Measurements from ENCODE around the gene DDOST.
"Not testable (repeated sequence)": the region's sequence is repeated elsewhere in the genome, so short reads cannot be mapped to it uniquely, and the experiment has no call there.

The DDOST gene

DNA sequence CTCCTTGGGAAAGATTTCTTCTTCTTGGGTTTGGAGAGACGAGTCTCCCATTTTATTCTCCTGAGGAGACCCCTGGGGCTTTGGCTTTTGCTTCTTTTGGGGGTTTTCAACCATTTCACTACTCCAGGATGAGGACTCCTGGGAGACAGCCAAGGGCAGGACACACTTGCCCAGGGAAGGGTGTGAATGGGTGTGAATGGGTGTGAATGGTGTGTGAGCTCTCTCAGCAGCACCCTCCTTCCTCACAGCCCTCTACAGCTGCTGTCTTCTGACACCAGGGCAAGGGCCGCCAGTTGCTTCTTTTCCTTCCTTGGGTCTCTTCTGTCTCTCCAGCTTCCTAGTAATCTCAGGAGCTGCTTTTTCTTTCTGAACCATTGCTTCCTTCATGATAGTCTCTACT lies 32.5 kb upstream of the DDOST start:
- DNase-seq (ENCODE audit: insufficient read length, low spot score) (no peak), FAIRE-seq (no peak)

DNA sequence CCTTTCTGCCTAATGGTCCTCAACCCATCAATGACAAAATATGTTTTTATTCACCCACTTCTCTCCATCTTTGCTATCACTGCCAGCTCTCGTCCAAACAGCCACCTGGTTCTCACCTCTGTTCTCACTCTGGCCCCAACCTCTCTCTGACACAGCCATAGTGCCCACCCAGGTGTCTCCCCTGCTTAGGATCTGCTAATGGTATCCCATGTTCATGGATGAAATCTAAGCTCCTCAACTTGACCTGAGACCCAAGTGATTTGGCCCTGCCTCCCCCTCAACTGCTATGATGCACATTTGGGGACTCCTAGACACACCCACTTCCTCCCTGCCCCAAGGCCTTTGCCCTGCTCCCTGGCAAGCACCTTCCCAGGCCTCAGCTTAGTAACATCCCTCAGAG lies 30.7 kb upstream of the DDOST start:
- DNase-seq (ENCODE audit: insufficient read length, low spot score): no peak
- FAIRE-seq: no peak

DNA sequence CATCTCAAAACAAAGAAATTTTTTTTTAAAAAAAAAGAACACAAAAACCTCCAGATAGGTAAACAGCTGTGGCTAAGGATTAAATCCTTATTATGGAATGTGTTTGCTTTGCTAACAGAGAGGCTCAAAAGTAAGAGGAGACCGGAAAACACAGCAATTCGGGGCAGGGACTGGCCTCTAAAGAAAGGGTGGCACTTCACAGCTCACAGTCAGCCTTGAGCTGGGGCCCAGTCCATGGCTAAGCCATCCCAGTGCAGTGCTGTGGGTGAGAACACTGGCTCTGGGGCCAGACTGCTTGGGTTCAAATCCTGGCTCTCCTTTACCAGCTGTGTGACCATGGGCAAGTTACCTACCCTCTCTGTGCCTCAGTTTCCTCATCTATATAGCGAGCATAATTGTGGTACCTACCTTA lies 28.5 kb upstream of the DDOST start:
- DNase-seq (ENCODE audit: insufficient read length, low spot score): no peak
- FAIRE-seq: no peak

GRCh38 chr1:20686883-20687725 lies 25.9 kb upstream of the DDOST start:
- FAIRE-seq: no peak
- no peak for DNase-seq (ENCODE audit: insufficient read length, low spot score)

DNA sequence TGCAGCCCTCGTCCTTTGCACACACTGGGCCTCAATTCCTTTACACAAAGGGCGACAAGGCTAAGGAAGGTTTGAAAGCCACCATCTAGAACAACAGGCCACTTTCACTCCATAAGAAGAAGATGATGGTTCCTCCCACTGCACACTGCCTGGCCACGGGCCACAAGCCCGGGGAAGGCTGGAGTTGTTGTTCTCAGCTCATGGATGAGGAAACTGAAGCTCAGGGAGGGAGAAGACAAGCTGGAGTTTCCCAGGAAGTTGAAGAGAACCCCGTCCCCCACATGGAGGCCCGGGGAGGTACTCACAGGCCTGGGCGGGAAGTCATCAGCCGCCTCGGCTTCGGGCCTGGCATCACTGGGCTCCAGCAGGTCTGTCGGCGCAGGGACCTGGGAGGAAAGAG lies 24.6 kb upstream of the DDOST start:
- DNase-seq (ENCODE audit: insufficient read length, low spot score) (no peak), FAIRE-seq (no peak)

DNA sequence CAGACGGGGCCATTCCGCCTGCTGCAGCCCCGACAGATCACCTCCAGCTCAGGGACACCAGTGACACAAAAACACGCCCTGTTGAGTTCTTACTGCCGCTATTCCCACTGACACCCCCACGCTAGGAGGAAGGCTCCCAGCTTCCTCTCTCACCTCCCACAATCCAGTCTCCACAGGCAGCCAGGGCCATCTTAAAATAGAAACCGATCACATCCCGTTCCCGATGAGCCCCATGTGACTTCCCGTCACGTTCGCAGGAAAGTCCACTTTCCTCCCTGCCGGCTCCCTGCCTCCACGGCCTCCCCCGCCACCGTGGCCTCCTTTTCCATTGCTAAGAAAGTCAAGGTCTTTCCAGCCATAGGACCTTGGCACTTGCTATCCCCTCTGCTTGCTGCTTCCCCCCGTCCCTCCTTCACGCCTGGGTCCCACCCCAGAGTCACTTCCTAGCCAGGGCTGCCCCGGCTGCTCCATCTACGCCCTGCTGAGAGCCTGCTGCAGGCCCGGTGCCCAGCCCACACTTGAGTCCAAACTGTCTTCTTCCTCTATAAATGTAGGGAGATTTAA lies 24.0 kb upstream of the DDOST start:
- FAIRE-seq: no peak
- no peak for DNase-seq (ENCODE audit: insufficient read length, low spot score)

DNA sequence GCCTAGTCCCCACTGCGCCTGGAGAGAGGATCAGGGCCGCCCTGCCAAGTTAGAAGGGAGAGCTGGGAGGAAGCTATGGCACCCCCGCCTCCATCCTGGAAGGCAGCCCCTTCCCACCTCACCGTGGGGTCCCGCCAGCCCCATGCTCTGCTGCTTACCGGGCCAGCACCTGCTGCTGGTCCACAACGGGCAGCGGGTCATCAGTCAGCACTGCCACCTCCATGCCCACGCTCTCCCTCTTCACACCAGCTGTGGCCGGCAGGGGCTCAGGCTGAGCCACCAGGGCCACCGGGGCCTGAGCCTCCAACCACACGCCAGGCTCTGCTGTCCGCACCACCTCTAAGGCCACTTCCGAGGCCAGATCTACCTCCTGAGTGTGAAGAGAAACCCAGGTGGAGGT lies 23.5 kb upstream of the DDOST start:
- DNase-seq (ENCODE audit: insufficient read length, low spot score) (no peak), FAIRE-seq (no peak)

GRCh38 chr1:20684050-20684620 lies 23.0 kb upstream of the DDOST start:
- no peak for DNase-seq (ENCODE audit: insufficient read length, low spot score)
- FAIRE-seq: no peak

DNA sequence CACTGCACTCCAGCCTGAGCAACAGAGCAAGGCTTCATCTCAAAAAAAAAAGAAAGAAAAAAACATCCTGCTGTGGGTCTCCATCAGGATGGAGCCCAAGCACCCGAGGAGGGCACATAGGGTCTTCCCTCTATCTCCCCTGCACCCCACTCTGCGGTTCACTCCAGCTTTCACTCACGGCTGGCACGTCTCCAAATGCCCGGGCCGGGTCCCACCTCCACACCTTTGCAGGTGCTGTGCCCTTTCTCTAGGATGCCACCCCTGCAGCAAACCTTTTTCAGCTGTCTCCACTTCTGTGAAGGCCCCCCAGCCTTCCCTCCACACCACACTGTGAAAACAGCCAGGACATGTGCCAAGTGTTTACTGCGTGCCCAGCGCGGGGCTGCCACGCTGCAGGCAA lies 22.4 kb upstream of the DDOST start:
- no peak for FAIRE-seq
- DNase-seq (ENCODE audit: insufficient read length, low spot score): no peak

DNA sequence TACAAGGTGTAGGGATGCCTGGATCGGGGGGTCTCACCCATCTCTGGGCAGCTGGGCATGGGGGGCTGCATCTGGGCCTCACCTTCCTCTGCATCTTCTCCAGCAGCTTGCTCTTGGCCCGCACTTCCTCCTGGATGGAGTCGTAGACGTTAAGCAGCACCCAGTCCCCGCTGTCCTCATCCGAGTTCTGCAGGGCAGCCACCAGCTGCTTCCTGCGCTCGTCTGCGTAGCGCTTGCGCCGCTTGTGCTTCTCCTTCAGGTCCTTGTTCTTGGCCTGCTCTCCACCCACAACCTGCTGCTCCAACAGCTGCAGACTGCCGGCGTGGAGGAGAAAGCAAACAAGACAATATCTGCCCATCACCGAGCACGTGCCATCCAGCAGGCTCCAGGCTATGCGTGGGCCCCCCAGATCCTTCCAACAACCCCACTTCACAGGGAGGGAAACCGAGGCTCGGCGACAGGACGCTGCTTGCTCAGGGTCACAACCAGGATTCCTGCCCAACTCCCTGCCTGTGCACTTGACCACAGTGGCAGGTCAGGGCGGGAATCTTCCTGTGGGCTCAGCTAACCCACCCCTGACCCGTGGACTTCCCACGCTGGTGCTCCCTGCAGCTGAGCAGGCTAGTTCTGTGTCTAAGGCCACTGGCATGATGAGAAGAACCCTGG lies 21.5 kb upstream of the DDOST start:
- DNase-seq (ENCODE audit: insufficient read length, low spot score) (no peak), FAIRE-seq (no peak)

DNA sequence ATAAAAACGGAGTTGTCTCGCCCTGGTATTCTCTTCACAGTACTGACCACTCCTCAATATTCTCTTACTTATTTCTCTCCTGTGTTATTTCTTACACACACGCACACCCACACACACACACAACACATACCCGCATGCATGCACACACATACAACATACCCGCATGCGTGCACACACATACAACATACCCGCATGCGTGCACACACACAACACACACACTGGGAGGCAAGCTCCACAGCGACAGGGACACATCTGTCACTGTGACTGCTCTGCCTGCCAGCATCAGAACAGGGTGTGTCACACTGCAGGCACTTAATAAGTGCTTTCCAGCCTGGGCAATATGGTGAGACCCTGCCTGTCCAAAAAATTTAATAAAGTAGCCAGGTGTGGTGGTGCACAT lies 20.8 kb upstream of the DDOST start:
- FAIRE-seq (peak; percentile 46), DNase-seq (ENCODE audit: insufficient read length, low spot score) (no peak)

DNA sequence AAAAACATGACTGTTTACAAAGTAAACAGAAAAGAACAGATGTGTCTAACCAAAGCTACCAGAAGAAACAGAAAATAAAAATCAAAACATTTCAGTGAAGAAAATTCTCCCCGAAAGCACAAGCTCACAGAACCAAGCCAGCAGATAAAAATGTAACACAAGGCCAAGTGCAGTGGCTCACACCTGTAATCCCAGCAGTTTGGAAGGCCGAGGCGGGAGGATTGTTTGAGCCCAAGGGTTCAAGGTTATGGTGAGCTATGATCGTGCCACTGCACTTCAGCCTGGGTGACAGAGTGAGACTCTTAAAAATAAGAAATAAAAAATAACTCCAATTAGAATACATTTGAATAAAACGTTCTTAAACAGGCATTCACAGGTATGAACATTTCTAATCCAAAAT lies 19.1 kb upstream of the DDOST start:
- DNase-seq (ENCODE audit: insufficient read length, low spot score) (no peak), FAIRE-seq (no peak)

GRCh38 chr1:20678599-20678998 lies 17.4 kb upstream of the DDOST start:
- DNase-seq (ENCODE audit: insufficient read length, low spot score) (no peak), FAIRE-seq (no peak)

DNA sequence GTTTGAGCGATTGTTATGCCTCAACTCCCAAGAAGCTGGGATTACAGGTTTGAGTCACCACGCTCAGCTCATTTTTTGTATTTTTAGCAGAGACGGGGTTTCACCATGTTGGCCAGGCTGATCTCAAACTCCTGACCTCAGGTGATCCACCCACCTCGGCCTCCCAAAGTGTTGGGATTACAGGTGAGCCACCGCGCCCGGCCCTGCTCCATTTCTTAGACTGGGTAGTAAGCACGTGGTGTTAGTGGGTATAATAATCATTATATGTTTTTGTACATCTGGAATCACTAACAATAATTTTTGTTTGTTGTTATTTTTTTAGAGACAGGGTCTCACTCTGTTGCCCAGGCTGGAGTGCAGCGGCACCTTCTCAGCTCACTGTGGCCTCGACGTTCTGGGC lies 12.5 kb upstream of the DDOST start:
- DNase-seq (ENCODE audit: insufficient read length, low spot score); FAIRE-seq: not testable (repeated sequence)

- FAIRE-seq: no peak
Observed at GRCh38 chr1:20672265-20672632, 11.1 kb upstream of the DDOST start.

DNA sequence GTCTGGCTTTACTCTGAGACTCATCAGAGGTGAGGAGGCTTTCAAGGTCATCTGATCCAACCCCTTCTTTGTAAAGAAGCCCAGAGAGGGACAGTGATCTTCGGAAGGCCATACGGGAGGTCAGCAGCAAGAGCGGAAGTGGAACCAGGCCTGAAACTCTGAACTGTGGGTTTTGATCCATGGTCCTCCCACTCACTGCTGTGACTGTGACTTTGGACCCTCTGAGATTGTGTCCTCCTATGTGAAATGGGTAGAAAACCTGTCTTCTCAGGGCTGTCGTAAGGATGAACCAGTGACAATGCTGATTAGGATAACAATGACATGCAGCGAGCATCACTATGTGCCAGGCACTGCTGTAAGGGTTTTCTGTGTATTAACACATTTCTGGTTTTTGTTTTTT lies 9.8 kb upstream of the DDOST start:
- DNase-seq (ENCODE audit: insufficient read length, low spot score) (no peak), FAIRE-seq (no peak)

More at GRCh38 chr1:20672265-20672632, 11.1 kb upstream of the DDOST start:
- no peak for DNase-seq (ENCODE audit: insufficient read length, low spot score)

DNA sequence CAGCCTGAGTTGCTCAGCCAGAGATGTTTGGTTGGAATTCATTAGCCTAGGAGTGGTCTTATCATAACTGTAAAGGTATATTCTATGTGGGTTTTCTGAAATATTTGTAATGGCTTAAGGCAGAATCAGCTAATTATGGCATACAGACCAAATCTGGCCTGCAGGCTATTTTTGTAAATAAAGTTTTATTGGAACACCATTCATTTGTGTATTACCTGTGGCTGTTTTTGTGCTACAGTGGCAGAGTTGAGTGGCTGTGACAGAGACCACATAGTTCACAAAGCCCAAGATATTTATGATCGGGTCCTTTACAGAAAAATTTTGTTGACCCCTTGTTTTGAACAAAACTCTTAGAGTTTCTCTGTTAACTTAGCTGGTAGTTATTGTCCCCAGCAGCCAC lies 7.4 kb upstream of the DDOST start:
- DNase-seq (ENCODE audit: insufficient read length, low spot score) (no peak), FAIRE-seq (no peak)

DNA sequence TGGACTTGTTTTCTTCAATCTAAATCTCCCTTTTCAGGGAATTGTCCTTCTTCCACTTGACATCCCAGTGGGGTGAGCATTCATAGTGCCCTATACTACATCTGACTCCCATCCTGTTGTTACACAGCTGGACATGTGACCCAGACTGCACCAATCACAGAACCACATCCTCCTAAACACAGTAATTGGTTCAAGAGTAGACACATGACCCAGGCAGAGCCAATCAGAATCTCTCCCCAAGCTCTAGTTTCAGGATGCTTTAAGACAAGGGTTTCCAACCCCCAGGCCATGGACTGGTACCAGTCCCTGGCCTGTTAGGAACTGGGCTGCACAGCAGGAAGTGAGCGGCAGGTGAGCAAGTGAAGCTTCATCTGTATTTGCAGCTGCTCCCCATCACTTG lies 5.6 kb upstream of the DDOST start:
- FAIRE-seq (peak; percentile 57), DNase-seq (ENCODE audit: insufficient read length, low spot score) (peak; percentile 27)

DNA sequence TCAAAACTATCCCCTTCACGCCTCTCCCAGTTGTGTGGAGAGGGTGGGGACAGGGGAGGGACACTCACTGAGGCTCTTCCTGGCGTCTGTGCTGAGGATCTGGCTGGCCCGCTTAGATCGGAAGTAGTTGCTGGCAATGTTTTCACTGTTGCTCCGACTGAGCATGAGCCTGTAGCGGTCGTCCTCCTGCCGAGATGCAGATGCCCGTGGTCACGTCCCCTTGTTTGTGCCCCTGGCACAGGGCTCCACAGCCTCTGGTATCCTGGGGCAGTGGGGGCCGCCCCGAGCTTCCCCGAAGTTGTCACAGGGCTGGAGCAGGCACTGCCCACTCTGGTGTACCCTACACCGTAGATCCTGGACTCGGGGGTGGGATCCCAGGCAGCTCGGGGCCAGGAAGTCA lies 5.0 kb upstream of the DDOST start:
- no peak for FAIRE-seq
- DNase-seq (ENCODE audit: insufficient read length, low spot score): no peak

DNA sequence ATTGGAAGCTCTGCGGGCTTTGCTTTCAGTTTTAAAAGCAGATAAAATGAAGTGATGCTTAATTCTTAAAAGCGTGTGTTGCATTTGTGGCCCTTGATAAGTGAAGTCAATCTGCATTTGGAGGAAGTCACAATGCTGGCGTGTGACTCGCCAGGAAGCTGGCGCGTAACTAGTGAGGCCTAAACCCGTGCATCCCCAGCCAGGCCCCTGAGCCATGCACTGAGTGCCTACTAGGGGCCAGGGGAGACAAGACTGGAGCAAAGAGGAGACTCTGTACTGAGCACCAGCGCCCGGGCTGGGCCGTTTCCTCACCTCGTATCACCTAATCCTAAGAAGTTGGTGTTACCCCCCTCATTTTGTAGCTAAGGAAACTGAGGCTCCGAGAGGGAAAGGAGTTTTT lies 4.6 kb upstream of the DDOST start:
- DNase-seq (ENCODE audit: insufficient read length, low spot score): no peak

DNA sequence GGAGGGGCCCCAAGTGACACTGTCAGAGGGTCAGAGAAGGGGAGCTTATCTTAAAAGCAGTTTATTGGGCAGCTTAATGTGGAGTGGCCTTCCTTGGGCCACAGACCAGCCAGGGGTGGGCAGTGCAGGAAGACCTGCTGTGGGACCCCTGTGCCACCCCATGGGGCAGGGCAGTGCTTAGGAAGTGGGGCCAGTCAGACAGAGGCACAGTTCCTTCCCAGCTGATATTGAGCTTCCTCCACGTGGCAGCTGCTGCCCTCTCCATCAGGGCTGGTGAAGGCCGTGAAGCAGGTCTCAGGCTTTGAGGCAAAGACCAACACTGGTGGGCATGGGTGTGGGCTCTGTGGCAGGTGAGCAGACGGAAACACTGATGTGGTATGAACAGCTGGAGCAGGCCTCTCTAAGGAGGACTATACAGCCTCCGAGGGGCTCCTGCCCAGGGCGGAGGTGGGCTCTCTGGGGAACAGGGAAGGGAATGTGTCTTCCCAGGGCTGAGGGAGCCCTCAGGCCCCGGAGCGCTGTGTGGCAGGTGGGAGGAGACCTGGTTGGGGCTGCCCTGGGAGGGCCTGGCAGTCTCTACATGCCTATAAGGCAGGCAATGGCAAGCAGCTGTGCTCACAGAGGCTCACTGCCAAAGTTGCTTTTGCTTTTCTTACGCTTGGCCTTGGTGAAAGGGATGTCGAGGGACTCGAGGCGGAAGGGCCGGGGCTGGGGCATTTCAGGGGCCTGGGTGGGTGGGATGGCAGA lies 3.0 kb upstream of the DDOST start:
- no peak for DNase-seq (ENCODE audit: insufficient read length, low spot score)
- no peak for FAIRE-seq

More for the DNA sequence above, 4.6 kb upstream of the DDOST start:
- FAIRE-seq: no peak

All from HTR-8/SVneo (cell line).